CD4-positive, alpha-beta T cell treated with Interleukin-1 beta for 1 hour (primary cell): ENCODE results near the gene NPEPL1.
"Not testable (repeated sequence)": the region's sequence is repeated elsewhere in the genome, so short reads cannot be mapped to it uniquely, and the experiment has no call there.

Experiments used
- DNase-seq, 2 donors: peaks; one replicate each; pipeline ENCODE4 v3.0.0-alpha.2; 2020 to 2022

Gene NPEPL1

DNA sequence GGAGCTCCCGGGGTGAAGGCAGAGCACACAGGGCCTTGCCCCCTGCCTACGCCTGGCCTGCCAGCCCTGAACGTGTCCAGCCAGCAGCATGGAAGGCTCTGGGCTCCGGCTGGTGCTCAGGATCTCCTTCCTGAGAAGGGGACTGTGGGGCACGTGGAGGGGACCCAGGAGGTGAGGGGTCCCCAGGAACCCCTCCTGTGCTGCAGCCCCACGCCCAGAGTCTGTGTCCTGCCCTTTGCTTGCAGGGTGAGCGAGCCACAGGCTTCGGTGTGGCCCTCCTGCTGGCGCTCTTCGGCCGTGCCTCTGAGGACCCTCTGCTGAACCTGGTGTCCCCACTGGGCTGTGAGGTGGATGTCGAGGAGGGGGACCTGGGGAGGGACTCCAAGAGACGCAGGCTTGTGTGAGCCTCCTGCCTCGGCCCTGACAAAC lies 22.3 kb downstream of the NPEPL1 start:
- no peak for DNase-seq

DNA sequence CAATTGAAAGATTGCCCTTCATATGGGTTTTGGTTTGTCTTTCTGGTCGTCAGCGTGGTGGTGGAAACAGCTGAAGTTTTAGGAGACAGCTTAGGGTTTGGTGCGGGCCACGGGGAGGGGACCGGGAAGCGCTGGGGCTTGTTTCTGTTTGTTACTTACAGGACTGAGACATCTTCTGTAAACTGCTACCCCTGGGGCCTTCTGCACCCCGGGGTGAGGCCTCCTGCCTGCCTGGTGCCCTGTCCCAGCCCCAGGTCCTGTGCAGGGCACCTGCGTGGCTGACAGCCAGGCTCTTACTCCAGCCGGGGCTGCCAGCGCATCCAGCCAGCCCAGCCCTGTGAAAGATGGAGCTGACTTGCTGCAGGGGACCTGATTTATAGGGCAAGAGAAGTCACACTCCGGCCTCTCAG lies 22.8 kb downstream of the NPEPL1 start:
- DNase-seq: no peak

GRCh38 chr20:58715801-58716475 lies 23.3 kb downstream of the NPEPL1 start:
- no peak for DNase-seq

DNA sequence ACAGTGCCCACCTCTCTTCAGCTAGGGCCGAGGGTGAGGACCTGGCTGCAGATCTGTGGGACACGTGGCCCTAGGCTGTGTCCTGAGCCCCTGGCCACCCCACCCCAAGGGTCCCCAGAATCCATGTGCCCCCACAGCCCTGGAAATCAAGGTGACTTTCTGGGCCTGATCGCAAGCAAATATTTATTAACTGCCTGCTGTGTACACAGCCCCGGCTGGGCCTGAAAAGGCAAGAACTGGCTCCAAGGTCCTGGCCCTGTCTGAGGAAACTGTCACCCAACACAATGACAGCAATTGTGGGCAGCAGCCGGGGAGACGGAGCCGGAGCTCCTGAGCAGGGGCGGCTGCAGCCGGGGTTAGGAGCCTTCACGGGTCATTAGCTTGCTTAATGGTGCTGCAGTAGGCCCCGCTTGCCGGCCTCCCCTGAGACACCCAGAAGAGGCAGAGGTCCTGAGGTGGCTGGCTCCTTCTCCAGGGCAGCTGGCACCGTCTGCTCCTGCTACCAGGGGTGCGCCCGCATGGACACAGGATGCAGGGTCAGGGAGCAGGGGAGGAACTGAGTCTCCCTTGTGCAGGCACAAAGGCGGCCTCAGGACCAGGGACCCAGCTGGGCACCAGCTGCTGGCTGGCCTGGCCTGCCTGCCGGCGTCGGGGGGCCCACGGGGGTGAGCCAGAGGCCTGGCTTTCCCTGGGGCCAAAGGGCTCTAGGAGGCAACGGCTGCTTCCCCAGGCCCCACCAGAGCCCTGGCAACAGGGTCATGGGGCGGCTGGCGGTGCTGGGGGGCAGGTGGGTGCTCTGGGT lies 24.1 kb downstream of the NPEPL1 start:
- no peak for DNase-seq

DNA sequence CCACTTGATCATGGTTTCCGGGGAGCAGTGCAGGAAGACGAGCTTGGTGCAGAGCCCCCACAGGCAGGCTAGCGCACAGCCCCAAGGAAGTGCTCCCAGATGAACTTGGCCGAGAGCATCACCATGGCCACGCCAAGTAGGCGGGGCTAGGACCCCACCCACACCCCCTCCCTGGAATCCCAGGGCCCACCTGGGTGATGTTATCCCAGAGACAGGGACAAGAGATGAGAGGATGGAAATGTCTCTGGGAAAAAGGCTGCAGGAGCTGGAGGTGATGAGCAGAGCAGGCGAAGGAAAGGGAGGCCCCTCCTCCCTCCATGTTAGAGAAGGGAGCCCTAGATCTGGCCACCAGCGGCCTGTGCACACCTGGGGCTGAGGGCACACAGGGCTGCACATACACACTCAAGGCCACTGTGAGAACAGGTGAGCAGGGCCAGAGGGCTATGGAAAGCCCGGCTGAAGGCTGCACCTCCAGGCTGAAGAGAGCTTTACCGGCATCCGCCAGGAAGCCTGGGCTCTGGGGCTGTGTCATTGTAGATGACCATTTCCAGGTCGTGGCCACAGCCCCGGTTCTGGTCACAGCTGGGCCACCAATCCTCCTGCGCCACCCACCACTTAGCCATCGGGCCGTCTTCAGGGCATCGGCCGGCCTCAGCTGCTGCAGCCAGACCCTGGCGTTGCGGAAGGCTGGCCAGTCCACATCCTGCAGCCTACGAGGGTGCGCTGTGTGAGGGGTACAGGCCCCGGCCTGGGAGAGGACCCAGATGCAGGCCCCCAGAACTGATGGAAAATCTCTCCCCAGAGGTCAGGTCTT lies 24.9 kb downstream of the NPEPL1 start:
- no peak for DNase-seq

DNA sequence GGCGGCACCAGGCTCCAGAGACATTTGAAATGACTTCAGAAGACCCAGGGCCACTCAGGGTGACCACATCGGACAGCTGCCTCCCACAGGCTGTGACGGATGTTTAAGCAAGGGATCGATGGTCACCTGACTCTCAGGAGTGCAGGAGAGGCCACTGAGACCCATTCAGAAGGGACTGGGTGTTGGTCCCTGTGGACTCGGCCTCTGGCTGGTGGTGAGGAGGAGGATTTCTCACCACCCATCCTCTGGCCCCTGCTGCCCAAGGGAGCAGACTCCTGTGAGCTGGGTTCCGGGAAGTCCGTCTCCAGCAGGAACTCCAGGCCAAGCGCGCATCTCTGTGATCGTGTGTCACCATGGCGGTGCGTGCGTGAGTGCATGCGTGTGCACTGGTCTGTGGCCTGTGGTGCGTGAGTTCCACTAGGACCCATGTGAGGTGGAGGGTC lies 25.5 kb downstream of the NPEPL1 start:
- DNase-seq: no peak

DNA sequence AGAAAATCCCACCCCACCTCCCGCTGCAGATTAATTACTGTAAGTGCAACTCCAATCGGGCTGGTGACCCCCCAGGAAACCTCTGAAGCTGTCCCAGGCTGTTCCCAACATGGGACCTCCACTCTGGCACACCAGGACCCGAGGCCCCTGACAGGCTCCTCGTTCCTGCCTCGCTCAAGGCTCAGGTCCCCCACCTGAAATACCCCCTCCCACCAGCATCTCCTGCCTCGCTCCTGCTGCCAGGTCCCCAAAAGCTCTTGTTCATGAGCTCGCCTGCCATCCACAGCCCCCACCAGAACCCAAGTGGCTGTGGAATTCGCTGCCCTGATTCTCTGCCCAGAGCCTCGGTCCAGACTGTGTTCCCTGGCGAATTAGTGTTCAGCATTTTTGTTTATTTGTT lies 26.1 kb downstream of the NPEPL1 start:
- no peak for DNase-seq

- DNase-seq: no peak
Measured at GRCh38 chr20:58719258-58719657, 26.7 kb downstream of the NPEPL1 start.

GRCh38 chr20:58719971-58720371 lies 27.4 kb downstream of the NPEPL1 start:
- no peak for DNase-seq

DNA sequence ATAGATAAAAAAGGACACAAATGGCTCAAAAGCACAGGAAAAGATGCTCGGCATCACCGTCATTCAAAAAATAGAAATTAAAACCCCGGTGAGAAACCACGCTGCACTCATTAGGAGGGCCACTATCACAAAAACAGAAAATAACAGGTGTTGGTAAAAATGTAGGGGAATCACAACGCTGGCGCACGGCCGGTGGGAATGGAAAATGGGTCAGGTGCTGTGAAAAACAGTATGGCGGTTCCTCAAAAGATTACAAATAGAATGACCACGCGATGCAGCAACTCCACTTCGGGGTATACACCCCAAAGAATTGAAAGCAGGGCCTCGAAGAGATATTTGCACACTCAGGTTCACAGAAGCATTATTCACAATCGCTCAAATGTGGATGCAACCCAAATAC lies 28.3 kb downstream of the NPEPL1 start:
- DNase-seq: no peak

DNA sequence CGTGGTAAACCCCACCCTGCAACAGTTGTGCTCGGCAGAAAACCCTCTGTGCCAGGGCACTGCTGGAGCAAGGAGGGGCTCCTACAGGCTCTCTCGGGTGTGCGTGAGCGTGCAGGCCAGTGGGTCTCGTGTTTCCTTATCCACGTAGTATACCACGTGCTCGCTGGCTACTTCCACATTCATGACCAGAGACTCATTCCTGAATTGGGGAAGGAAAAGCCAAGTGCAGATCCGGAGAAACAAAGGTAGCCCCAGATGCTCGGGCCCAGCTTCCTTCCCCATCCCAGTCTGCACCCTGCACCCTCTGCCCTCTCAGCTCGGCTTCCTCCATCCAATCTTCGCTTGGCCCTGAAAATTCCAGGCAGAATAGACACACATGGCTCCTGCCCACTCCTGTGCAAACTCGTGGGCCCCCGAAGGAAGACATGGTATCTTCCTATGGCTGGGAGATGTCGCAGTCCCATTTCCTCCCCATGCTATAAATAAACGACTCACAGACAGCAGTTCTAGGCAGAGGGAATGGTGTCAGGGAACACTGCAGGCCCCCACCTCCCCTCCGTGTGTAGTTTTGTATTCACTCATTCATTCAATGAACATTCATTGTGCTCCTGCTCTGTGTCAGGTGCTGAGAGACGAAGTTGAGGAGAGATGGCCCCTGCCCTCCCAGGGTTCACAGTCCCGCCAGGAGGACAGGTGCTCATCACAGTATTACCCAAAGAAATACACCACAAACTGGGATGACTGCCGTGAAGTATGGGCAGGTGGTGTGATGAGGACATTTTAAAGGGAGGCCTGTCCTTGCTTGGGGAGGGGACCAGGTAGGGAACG lies 29.6 kb downstream of the NPEPL1 start:
- no peak for DNase-seq

DNA sequence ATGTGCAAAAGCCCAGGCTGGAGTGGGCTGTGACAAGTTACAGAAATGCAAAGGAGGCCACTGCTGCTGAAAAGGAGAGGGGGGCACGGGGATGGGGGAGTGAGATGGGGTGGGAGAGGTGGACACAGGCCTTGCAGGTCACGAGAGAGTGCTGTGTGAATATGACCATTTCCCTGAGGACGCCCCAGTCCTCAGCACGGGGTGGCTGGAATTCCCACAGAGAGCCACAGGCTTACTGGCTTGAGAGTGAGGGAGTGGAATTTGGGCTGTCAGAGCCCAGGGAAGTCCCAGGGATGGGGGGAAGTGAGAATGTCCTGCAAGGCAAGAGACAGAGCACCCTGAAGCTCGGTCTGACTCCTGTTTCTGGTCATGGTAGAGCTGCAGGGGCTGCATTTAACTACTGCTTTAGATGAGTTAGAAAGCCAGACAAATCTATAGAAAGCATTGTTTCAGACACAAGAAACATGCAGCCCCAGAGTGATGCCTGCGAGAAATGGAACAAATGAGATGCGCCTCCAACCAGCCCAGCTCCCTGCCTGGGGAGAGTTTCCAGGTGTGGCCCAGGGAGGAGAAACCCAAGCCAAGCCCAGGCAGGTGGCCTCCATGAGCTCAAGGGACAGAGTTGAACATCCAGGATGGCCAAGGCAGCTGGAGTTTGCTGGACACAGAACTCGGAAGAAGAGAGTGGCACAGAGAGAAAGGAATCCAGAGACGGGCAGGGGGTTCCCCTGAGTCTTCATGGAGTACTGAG lies 30.5 kb downstream of the NPEPL1 start:
- no peak for DNase-seq

- no peak for DNase-seq
Measured at GRCh38 chr20:58723628-58723984, 31.0 kb downstream of the NPEPL1 start.

DNA sequence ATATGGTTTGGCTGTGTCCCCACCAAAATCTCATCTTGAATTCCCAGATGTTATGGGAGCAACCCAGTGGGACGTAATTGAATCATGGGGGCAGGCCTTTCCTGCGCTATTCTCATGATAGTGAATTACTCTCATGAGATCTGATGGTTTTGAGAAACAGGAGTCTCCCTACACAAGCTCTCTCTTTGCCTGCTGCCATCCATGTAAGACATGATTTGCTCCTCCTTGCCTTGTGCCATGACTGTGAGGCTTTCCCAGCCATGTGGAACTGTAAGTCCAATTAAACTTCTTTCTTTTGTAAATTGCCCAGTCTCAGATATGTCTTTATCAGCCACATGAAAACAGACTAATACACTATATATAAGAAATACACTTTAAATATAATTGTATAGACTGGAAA lies 33.6 kb downstream of the NPEPL1 start:
- DNase-seq: not testable (repeated sequence)

- DNase-seq: no peak
Measured at GRCh38 chr20:58731192-58731591, 38.6 kb downstream of the NPEPL1 start.

GRCh38 chr20:58737198-58737597 lies 44.6 kb downstream of the NPEPL1 start:
- no peak for DNase-seq

- no peak for DNase-seq
Measured at GRCh38 chr20:58740356-58741308, 48.0 kb downstream of the NPEPL1 start.

DNA sequence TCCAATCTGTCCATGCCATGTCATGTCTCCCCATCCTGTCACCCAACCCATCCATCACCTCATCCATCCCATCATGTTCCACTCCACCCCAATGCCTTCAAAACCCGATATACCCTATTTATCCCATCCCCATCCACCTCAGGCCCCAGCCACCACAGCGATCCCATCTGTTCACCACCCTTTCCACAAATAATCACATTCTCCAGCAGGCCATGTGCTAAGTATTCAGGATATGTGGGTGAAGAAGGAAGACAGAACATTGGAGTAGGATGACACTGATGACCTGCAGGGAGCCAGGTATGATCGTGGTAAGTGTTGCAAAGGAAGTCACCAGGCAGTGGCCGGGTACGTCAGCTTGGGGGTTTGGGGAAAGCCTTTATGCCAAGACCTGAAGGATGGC lies 48.8 kb downstream of the NPEPL1 start:
- no peak for DNase-seq

DNA sequence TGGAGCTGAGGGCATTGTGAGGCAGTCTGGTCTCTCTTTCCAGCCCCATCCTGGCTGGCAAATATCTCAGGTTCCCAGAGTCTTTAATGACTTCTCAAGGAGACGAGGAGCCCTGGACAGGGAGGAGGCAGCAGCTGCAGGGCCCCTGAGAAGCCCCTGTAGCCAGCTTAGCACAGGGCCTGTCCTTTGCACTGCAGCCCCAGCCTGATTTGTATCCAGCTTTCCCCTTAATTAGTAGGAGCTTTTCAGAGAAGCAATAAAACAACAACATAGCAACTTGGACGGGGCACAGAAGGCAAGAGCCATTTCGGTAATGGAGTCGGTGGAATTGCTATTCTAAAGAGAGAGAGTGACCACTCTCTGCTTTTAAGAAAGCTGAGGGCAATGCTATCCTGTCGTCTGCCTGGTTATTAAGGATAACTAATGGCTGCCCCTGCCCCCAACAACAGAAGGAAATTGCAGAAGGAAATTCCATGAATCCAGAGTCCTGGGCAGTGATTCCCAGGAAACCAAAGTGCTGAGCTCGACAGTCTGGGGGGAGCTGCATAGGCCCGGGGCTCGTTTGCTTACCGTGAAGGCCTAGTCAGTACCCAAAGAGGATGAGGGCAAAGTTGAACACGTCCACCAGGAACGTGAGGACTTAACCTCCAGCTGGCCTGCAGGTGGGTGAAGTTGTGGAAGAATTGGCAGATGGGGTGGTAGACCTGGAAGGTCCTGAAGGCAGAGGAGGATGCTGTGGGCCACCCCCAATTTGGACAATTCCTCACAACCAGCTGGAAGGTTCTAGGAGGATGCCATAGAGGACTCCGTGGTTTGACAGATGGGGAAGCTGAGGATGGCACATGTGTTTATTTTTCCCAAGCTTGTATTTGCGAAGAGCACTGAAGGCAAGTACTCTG lies 50.3 kb downstream of the NPEPL1 start:
- DNase-seq: no peak
